Measurements from ENCODE around the gene TNS3. TPM values are rescaled to one million over a fixed set of nuclear protein-coding genes. Genes with fewer than 3 reads are reported as not detected.

TNS3 gene
- total RNA-seq, 1 experiment from 2014 or later: 9.5 TPM

GRCh38 chr7:47281161-47281560 is 300.8 kb downstream of the TNS3 start:
- no peak overlapping the region for H3K4me3 Mint-ChIP-seq
- H3K27ac Mint-ChIP-seq: no peak overlapping the region
- Histone ChIP-seq H2BK5ac (ENCODE audit: insufficient read length, low read length) (no peak overlapping the region), H3T11ph (ENCODE audit: low read length) (no peak overlapping the region), H3K9ac (ENCODE audit: extremely low read depth, insufficient read length, low read length) (no peak overlapping the region), H2BK120ac (ENCODE audit: low read depth, low read length, poor library complexity, severe bottlenecking) (no peak overlapping the region), H2AK5ac (ENCODE audit: insufficient read length, low read length) (no peak overlapping the region), H2BK20ac (ENCODE audit: low read depth, low read length, poor library complexity, severe bottlenecking) (no peak overlapping the region), H3K4me1 (ENCODE audit: insufficient read depth, low read length) (no peaks in the 10 kb centered on the region), H3K56ac (ENCODE audit: insufficient read length, low read depth, low read length) (no peak overlapping the region), H3K9me3 (ENCODE audit: control insufficient read depth, low read depth, low read length) (no peaks in the 10 kb centered on the region), H3K18ac (ENCODE audit: insufficient read length, low read depth, low read length) (no peak overlapping the region), H2BK12ac (ENCODE audit: insufficient read length, low read depth, low read length) (no peak overlapping the region), H4K91ac (ENCODE audit: insufficient read length, low read depth, low read length) (no peak overlapping the region), H4K5ac (ENCODE audit: insufficient read length, low read depth, low read length) (no peak overlapping the region), H4K20me1 (ENCODE audit: control insufficient read depth, insufficient read depth, insufficient read length) (no peaks in the 10 kb centered on the region), H3K14ac (ENCODE audit: insufficient read depth, low read length) (no peak overlapping the region), H2AFZ (ENCODE audit: low read length) (no peak overlapping the region), H4K8ac (replicated peaks; ENCODE audit: insufficient read length, low read depth, low read length) (no peak overlapping the region), H3K23ac (ENCODE audit: insufficient read length, low read depth, low read length) (no peak overlapping the region), H3K4ac (ENCODE audit: low read depth, low read length) (no peak overlapping the region), H3K27me3 (ENCODE audit: insufficient read depth, low read length) (no peaks in the 10 kb centered on the region), H3K4me2 (ENCODE audit: insufficient read depth, insufficient read length, low read length) (no peak overlapping the region), H2BK15ac (ENCODE audit: low read depth, low read length) (no peak overlapping the region), H3K27ac (ENCODE audit: insufficient read length, low read depth, low read length) (no peak overlapping the region), H3K79me2 (ENCODE audit: insufficient read depth, low read length) (no peaks in the 10 kb centered on the region), H3K79me1 (ENCODE audit: insufficient read depth, low read depth, low read length, poor library complexity, severe bottlenecking) (no peaks in the 10 kb centered on the region), H3K23me2 (ENCODE audit: insufficient read length, low read depth, low read length, poor library complexity, severe bottlenecking) (no peaks in the 10 kb centered on the region)
- H3K36me3 Mint-ChIP-seq (ENCODE audit: insufficient read depth in 1 of 3, low read depth in 3 of 3): peaks cover 11 to 19% (median 17%) of the 10 kb centered on the region in 3 experiments; a peak in 6 of 7 replicates
- no peaks in the 10 kb centered on the region for H3K27me3 Mint-ChIP-seq (ENCODE audit: low read depth)
- no peaks in the 10 kb centered on the region for H3K4me1 Mint-ChIP-seq
- DNase-seq: no peak
- no peaks in the 10 kb centered on the region for H3K9me3 Mint-ChIP-seq
- no CpG with 5 or more reads among the region's 3 CpGs for WGBS (ENCODE audit: extremely low coverage, insufficient read length, low lambda C conversion rate)
- TF ChIP-seq CTCF (conservative IDR thresholded peaks at IDR 0.05): no peak
